Activated CD8-positive, alpha-beta memory T cell treated with anti-CD3 and anti-CD28 coated beads for 48 hours (primary cell): ENCODE measurements around the gene SLC23A2.
A peak's percentile ranks its signal among the peaks of the same experiment; 100 is the strongest.
"Not testable (repeated sequence)": the region's sequence is repeated elsewhere in the genome, so short reads cannot be mapped to it uniquely, and the experiment has no call there.

Experiments
- DNase-seq, 3 experiments: peaks; one replicate each; pipeline ENCODE4 v3.0.0-alpha.2; 2020; ENCODE audit warnings: low read depth in 2 of 3, low spot score in 2 of 3

Gene SLC23A2

DNA sequence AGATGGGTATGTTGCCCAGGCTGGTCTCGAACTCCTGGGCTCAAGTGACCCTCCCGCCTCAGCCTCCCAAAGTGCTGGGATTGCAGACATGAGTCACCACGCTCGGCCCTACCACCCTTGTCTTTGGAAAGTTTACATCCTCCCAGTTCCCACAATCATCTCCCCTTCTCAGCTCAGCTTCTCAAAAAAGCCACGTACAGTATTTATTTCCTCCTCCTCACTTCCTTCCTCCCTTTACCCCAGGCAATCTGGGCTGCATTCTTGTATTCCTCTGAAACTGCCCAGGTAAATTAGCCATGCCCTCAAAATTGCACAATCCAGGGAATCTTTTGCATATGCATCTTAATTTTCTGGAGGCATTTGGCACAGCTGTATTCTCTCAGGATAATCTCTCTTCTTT is 7.4 kb upstream of the SLC23A2 start:
- no peak for DNase-seq

DNA sequence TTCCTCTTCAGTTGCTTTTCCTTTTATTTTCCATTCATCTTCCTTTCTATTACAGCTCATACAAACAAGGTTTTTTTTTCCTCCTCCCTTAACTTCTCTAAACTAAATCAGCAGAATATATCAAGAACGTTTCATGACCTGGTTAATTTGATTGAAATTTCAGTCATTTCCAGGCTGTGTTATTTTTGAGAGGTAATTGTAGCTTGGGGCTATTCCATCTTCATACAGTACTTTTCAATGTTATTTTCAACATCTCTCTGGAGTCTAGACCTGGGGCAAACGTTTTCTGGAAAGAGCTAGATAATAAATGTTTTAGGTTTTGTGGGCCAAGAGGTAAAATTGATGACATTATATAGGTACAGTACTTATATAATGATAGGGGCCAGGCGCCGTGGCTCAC is 4.0 kb upstream of the SLC23A2 start:
- no peak for DNase-seq

DNA sequence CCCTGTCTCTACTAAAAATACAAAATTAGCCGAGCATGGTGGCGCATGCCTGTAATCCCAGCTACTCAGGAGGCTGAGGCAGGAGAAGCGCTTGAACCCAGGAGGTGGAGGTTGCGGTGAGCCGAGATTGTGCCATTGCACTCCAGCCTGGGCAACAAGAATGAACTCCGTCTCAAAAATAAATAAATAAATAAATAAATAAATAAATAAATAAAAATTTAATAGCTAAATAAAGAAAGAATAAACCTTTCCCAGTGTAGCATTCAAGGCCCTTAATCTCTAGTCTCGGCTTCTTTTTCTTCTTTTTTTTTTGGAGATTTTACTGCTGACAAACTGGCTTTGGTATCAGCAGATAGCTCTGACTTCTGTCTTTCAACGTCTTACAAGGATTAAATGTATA is 3.5 kb upstream of the SLC23A2 start:
- DNase-seq: not testable (repeated sequence)

DNA sequence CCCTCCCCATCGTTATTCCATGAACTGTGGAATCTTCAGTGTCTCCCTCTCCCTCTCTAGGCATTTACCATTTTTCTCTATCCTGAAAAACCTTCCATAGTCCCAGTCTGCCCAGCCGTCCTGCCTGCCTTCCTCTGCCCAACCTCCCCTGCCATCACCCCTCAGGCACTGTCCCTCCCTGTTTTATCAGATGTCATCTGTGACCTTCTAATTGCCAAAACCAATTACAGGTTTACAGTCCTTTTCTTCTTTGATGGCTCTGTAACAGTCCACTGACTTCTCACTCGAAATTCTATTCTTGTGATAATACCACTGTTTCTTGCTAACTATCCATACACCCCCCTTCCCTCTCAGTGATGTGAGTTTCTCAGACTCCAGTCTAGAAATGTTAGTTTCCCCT is 2.3 kb upstream of the SLC23A2 start:
- DNase-seq: no peak

DNA sequence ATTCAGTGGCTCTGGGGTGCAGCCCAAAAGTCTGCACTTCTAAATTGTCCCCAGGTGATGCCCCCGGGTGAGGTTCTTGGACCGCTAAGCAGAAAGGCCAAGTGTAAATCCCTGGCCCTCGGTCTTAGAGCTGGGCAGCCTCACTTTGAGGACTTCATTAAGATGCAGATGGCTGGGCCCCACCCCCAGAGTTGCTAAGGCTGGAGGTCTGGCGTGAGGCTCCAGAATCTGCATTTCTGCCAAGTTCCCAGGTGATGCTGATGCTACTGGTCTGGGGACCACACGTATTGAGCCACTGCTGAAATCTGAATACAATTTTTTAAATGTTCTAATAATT is 735 bp upstream of the SLC23A2 start:
- DNase-seq: no peak

DNA sequence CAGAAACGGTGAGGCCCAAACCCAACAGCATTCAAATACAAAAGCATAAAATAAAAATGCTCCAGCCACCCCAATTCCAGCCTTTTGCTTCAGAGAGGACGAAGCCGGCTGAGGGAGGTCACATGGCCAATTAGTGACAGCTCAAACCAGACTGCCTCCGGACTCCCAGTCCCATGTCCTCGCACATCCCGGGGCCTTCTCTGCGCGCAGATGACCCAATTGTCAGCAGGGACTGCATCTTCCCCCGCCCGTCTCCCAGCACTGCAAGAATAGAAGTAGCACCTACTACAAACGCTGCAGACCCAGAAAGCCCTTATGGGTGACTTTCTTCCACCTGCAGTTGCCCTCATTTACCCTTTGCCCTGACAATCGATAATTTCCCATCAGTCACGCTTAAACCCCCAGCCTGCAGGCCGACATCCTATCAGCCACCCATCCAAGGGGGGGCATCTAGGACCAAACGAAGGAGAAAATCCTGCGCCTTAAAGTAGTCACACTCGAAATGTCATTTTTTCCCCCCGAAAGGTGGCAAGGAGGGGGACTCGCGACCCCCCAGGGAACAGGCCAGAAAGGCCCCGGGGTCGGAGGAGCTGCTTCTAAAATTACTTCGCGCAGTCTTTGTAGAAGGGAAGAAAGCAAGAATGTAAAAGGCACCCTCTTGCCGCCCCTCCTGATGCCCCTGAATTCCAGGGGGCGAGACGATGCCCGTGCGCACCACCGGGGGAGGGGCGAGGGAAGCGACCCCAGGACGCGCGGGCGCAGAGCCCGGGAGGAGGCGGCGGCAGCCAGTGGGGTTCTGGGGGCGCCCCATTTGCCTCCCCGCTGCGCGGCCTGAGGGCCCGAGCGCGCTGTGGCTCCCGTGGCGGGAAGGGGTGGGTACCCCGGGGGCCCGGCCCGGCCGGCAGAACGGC is 792 bp downstream of the SLC23A2 start:
- peak in 1 of 3 experiments; percentile 16 for DNase-seq

DNA sequence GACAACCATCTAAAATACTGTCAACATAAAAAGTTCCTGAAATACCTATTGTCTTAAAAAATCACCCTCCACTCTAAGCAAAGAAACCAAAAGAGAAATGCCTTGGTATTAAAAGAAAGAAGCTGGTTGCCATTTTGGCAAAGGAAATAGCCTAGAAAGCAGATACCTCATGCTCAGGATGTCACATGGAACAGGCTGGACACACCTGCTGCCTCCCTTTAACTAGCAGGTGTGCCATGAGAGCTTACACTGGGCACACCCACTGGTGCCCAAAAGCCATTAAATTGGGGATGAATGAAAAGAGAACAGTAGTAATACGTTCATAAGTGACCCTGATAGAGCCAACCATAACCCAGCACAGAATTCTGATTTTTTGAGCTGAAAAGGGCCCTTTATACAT is 1.5 kb downstream of the SLC23A2 start:
- DNase-seq: no peak

DNA sequence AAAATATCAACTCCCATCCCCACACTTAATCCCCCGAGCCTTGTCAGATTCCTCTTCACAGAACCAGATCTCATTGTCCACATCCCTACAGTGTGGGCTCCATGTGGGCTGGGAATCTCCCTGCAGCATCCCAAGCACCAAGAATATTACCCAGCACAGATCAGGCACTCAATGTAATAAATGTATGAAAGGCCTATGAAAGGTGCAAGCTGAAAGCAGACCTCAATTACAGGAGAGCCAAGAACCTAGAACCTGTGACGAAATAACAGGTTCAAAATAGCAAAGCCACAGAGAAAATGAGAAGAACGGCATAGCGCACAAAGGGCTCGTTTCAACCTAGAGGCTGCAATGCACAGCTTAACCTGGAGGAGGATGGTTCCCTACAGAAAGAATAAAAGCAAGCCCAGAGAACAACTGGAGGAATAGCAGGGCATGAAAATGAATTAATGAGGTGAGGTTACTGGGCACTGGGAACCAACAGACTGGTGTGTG is 3.1 kb downstream of the SLC23A2 start:
- no peak for DNase-seq

DNA sequence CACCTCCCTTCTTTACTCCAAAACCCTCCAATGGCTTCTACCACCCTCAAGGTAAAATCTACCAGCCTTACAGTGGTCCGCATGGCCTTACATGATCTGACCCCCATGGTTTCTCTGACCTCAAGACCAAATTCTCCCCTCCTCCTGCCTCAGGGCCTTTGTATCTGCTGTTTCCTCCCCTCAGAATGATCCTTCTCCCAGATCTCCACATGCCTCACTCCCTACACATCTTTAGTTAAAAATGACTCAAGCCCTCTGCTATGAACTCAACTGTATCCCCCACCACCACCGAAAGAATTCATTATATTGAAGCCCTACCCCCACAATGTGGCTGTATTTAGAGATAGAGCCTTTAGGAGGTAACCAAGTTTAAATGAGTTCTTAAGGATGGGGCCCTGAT is 4.1 kb downstream of the SLC23A2 start:
- no peak for DNase-seq

DNA sequence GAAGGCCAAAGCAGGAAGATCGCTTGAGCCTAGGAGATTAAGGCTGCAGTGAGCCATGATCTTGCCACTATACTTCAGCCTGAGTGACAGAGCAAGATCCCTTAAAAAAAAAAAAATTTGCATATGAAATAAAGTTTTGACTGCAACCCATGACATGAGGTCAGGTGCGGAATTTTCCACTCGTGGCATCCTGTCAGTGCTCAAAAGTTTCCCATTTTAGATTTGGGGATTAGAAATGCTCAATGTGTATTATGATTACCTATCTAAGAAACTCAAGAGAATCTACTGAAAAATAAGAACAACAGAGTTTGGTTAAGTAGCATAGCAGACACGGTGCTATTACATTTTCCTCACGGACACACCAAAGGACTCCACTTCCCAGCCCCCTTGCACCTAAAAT is 11.7 kb downstream of the SLC23A2 start:
- no peak for DNase-seq

DNA sequence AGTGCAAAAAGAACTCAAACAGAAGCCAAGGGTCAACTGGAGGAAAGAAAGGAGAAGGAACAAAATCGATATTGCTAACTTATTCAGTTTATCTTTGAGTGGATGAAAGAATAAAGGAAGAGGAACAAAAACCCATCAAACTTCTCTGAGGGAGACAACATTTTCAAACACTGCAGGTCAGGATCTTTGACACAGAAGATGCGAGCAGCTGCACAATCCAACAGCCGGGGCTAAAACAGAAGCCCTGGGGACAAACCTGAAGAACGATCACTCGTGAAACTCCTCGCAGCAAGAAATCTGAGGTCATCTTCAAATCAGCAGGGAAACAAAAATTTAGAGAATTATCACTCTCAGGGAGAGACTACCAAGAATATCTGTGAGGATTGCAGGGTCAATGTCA is 14.2 kb downstream of the SLC23A2 start:
- DNase-seq: no peak

DNA sequence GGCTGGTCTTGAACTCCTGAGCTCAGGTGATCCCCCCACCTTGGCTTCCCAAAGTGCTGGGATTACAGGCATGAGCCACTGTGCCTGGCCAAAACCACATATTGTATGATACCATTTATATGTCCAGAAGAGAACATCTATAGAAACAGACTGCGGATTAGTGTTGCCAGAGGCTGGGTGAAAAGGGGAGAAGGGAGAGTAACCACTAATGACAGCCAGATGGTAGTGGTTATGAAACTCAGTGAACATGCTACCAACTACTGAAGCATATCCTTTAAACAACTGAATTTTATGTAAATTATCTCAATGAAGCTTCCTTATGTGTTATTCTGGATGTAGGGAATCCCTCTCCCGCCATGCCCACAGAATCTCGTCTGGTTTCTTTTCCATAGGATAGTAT is 15.7 kb downstream of the SLC23A2 start:
- DNase-seq: no peak

DNA sequence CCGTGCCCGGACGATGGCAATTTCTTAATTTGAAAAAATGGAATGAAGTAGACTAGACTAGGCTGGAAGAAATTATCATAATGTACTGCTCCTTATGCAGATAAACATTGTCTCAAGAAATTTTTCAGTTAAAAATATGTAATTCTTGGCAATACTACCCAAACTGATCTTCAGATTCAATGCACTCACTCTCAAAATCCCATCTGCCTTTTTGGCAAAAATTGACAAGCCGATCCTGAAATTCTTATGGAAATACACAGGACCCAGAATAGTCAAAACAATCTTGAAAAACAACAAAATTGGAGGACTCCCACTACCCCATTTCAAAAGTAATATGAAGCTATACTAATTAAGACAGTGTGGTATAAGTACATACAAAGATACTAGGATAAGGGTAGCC is 19.0 kb downstream of the SLC23A2 start:
- DNase-seq: no peak

DNA sequence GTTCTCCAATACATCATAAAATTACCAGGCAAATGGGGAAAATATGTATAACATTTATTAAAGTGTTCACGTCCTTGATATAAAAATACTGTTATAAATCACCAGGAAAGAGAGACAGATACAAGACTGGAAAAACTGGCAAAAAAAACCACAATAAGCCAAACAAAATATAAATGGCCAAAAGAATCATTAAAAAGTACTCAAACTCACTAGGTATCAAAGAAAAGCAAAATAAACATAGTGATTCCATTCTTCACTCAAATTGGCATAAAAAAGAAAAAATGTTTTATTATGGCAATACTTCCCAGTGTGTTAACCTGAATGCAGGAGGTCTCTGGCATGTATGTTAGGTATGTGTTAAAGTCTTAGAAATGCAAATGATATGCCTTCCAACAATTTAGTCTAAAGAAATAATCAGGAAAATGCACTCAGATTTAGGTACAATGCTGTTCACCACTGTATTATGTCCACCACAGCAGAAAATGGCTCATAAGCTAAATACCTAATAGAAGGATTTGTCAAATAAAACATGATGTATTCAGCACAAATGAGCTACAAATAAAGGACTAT is 21.4 kb downstream of the SLC23A2 start:
- no peak for DNase-seq

DNA sequence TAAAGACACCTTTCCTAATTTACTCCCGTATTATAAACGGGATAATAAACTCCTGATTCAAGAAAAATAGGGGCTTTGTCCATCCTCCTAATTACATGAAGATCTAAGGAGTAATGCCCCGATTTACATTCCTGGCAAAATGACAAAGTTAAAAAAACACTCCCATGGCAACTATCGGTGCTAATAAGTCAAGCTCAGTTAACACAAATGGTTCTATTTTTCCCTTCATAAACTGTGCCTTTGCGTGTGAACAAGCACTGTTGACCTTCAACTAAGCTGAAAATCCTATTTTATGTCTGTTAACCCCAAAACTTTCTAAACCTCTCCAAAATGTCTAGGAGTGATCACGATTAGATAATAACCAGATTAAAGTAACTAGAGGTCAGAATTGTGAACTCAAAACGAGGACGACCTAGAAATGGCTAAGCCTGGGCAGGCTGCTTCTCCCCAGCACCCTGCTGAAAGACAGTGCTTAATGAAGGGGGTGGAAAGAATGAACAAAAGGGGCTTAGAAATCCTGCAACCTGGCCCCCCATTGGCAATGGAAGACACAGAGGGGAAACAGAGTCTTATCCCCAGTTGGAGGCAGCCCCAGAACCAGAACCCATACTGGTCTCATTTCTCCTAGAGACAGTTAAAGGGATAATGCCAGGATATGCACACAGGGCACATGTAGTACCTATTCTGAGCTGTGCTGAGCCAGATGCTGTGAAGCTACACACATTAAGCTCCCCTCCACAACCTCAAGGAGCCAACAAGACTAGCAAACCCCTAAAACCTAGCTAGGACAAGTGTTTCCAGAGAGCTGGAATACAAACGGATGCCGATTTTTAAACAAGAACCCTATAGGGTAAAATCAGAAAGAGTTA is 23.0 kb downstream of the SLC23A2 start:
- no peak for DNase-seq

DNA sequence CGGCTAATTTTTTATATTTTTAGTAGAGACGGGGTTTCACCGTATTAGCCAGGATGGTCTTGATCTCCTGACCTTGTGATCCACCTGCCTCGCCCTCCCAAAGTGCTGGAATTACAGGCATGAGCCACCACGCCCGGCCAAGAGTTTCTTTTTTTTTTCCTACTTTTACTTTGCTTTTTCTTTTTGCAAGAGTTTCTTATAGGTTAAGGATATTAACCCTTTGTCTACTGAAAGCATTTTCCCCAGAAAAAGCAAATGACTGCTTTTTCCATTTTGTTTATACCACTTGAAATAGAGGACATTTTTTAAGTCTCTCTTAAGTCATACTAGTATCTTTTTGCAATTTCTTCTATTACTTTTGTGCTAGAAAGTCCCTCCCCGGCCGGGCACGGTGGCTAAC is 25.3 kb downstream of the SLC23A2 start:
- DNase-seq: not testable (repeated sequence)

DNA sequence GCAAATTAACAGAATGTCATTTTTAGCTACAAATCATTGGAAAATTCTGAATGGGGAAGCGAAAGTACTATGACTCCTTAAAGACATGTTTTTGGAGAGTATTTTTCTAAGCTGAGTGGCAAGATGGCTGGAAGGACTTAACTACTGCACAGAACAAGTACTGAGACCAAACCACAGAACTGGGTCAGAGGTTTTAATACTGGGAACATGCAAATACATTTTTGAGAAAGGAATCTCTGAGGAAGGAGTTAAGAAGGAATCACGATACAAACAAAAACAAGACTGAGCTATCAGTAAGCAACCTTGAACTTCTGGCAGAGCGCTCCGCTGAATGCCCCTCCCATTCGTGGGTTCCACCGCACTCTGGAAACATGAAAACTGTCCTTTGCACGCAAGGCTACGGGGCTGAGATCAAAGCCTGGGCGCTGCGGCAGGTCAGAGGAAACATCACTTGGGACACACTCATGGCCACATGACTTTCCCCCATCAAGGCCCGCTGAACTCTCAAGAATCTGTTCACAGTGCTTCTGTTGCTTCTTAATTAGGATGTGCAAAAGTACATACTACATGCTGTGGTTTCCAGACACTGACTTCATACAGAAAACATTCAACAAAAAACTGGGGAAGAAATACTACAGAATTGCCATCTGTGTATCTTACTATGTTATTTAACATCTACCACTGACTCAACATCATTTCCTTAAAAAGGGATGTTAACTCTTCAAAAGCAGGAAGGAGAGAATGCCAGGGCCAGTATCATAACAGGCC is 27.8 kb downstream of the SLC23A2 start:
- peak in 2 of 3 experiments; percentile 20 to 34 for DNase-seq

DNA sequence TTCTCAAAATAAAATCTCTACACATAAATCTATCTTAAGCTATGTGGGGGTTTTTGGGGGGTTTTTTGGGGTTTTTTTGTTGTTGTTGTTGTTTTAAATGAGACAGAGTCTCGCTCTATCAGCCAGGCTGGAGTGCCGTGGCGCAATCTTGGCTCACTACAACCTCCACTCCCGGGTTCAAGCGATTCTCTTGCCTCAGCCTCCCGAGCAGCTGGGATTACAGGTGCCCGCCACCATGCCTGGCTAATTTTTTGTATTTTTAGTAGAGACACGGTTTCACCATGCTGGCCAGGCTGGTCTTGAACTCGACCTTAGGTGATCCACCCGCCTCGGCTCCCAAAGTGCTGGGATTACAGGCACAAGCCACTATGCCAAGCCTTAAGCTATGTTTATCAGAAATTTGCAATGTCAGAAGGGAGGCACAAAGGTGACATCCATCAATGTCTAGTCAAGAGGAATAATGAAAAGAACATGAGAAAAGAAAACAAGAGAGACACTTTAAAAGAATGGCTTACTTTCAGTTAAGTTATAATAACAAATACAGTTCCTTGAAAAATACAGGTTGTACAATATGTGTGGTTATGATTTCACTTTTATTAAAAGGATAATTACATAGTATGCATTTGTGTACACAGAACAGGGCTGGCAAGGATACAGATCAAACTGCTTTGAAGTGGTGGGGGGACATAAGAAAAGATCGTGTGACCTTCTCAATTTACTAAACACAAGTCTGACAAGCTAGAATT is 28.6 kb downstream of the SLC23A2 start:
- no peak for DNase-seq

DNA sequence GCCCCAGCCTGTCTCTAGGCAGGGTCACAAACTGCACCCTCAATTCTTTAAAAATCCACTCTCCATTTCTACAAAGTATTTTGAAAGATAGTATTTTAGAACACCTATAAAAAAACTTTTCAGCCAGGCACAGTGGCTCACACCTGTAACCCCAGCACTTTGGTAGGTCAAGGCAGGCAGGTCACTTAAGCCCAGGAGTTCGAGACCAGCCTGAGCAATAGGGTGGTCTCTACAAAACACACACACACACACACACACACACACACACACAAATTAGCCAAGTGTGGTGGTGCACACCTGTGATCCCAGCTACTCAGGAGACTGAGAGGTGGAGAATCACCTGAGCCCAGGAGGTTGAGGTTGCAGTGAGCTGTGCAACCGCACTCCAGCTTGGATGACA is 30.2 kb downstream of the SLC23A2 start:
- DNase-seq: no peak

DNA sequence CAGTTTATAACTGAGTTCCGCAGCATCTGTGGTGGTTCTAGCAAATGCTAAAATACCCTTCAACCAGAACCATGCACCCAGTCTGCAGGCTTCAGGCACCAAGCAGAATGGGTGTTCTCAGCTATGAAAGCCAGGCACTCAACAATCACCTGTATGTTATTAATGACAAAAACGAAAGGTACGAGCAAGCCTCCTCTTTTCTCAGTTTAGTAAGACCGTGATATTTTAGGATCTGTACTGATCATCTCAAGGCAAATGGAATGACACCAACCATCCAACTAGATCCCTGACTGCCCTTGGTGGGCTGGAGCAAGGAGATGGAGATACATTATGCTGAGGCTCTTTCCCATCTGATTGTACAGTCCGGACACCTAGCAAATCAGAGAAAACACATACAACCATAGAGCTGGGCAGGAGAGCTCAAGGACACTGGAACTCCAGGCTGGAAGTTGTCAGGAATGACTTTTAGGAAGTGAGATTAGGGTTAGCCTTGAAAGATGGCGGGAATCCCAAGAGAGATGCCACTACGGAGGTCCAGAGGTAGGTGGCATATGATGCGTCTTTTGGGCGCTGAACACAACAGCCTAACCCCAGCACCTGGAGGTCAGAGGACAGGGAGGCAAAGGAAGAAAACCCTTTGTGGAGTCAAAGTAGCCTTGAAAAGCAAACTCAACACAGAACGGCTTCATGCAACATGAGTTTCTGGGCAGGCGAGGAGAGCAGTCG is 33.4 kb downstream of the SLC23A2 start:
- DNase-seq: no peak
